Stimulated activated CD4-positive, alpha-beta T cell treated with anti-CD3 and anti-CD28 coated beads, Interleukin-1b, Interleukin-23, amount 100 ng/mL, for 4 hours (primary cell): Measurements from ENCODE around the gene SMYD1.

Experiments
- DNase-seq, 2 donors: peaks; one replicate each; pipeline ENCODE4 v3.0.0-alpha.2; 2020; ENCODE audit warnings: low read depth in 2 of 2

SMYD1 gene

GRCh38 chr2:88055371-88056128 lies 12.1 kb upstream of the SMYD1 start, which contains the start of gene KRCC1:
TSS of gene KRCC1 (minus strand) at chr2:88055783. CDS start at chr2:88028563, 27,220 bp downstream.
- peak; percentile 88 to 89 for DNase-seq

DNA sequence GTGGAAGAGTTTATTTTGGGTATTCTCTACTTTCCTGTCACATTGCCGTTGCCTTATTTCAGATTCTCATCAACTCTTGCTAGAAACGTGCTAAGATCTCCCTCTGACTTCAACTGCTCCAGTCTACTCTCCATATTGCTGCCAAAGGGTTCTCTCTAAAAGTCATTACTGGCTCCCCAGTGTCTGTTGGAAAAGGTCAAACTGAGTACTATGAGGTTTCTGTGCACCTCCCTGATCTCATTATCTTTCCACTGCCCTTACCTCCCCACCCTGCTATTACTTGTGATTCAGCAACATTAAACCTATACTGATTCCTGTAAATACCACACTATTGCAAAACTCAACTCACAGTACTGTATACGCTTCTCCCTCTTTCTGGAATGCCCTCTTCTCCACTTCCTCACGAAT lies 10.2 kb upstream of the SMYD1 start:
- DNase-seq, result no peak

DNA sequence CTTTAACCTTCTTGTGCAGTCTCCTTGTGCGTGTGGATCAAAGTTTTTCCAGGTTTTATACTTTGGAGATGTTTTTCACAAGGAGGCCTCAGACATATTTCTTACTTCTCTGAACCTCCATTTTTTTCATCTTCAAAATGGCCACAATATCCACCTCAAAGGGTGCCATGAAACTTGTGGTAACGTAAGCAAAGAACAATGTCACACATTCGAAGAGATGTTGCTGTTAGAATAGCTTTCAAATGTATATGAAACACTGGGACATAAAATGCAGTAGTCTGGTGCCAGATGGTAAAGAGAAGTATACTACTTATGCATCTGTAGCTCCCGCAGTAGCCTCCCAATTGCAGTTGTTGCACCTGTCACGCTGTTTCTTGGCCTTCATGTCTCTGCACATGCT lies 9.4 kb upstream of the SMYD1 start:
- no peak for DNase-seq

GRCh38 chr2:88059979-88060906 lies 7.4 kb upstream of the SMYD1 start:
- peak in 1 of 2 donors; percentile 28 for DNase-seq

DNA sequence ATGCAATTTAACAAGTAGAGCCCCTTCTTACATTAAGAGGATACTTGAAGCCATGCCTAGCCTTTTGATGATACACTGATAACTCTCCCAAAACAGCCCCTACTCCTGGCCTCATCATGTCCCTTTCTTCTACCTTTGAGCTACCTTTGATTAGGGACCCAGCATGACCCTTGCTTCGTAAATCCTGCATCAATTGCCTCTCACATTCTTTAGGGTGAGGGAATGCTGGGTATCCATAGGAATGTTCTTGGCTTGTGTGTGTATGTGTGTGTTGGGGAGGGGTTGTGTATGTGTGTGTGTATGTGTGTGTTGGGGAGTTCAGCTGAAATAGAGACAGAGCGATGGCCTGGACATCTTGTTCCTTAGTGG lies 6.7 kb upstream of the SMYD1 start:
- DNase-seq, result no peak

GRCh38 chr2:88061295-88061694 lies 6.3 kb upstream of the SMYD1 start:
- no peak for DNase-seq

DNA sequence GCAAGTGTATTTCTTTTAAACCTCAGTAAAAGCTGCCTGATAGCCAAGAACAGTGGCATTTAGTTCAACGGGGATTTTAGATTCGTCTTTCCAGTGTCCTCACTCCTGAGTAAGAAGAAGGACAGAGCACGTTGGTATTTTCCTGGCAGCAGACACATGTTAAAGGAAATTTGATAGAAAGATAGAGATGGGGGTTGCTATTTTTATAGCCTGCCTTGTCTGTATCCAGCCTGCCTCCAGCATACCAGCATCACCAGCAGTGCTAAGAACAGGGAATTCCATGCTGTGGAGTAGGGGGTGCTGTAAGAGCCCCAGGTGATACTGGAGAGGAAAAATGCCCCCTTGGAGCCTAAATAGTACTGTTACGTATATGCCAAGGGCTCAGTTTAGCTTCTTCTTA lies 1.1 kb upstream of the SMYD1 start:
- DNase-seq, result no peak

DNA sequence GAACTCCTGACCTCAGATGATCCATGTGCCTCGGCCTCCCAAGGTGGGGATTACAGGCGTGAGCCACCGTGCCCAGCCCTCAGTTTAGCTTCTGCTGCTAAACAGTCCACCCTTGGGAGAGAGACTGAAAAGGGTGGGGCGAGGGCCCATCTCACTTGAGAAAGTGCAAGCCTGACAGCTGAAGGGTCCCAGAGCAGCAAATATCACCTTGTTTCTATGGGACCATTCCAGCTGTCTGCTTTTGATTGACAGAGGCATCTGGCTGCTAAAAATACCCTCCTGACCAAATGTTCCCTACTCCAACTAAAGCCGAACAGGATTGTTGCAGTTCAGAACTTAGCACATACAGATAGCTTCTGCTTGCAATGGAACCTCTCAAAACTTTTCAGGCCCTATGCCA lies 436 bp upstream of the SMYD1 start:
- DNase-seq, result no peak

DNA sequence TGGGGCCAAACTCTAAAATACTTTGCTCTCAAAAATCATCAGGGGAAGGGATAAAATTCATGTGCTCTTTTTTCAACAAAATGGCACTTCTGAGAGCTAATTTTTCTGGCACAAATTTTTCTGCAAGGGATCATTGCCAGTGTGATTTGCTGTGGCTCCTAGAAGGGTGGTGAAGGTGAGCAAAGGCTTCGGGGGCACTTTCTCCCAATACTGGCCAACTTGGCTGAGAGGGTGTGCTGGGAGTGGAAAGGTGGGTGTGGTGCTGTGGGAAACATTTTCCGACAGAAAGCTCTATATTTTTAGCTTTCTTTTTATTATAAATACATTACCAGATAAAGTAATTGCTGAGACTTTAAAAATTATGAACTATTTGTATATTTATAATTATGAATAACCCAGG lies 419 bp downstream of the SMYD1 start:
- DNase-seq, result no peak

DNA sequence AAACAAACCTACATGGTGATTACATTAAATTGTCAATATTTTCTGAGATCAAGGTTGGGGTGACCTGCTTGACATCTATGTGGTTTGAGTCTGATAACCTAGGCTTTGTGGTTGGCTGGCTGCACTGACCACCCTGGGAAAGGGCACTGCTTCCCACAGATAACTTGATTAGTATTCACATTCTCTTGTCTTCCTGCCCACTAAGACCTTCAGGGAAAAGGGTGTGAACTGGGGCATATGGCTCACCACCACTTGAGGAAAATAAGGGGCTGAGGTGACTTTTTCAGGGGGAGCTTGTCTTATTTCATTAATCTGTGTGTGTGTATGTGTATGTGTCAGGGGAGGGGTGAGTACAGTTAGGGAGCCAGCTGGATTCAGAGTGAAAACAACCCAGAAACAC lies 1.5 kb downstream of the SMYD1 start:
- no peak for DNase-seq

GRCh38 chr2:88070055-88070454 lies 2.4 kb downstream of the SMYD1 start:
- no peak for DNase-seq

GRCh38 chr2:88071365-88071764 lies 3.7 kb downstream of the SMYD1 start:
- no peak for DNase-seq

- DNase-seq, result no peak
Observed at GRCh38 chr2:88074150-88074549, 6.5 kb downstream of the SMYD1 start.

DNA sequence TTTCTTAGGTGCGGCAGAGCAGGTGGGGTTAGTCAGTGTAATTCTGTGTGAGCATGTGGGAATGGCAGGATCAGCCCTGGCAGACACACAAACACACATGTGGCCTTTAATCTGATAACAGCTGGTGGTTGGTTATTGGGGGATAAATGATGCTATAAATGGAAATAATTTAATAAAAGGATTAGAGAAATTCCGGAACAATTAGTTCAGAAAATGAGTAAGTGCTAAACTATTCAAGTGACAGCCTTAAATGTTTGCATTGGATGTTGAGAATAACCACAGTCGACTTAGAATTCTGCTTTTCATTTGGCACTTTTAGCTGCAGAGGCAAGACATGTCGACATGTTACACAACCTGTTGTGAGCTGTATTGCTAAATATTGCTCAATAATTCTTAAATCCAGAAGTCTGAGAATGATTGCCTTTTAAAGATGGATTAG lies 7.2 kb downstream of the SMYD1 start:
- DNase-seq, result no peak

- DNase-seq, result no peak
Observed at GRCh38 chr2:88077080-88077479, 9.5 kb downstream of the SMYD1 start.

DNA sequence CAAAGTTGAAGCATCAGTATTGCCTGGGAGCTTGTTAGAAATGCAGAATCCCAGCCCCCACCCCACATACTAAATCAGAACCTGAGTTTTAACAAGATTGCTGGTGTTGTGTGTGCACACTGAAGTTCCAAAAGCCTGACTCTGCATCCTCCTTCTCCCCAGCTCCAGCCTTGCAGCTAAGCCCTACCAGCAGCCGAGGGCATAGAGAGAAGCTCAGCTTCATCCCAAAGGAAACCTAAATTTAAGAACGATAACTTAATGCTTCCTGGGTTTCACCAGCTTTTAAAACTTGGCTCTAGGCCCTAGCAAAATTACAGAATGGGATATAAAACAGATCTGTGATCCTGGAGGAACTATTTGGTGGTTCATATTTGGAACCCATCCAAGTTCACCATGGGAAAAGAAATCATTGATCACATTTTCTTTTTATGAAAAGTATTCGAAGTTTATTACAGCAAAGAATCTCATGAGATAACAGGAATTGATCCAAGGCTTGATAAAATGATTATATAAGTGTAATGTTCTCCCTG lies 11.1 kb downstream of the SMYD1 start:
- DNase-seq, result no peak

DNA sequence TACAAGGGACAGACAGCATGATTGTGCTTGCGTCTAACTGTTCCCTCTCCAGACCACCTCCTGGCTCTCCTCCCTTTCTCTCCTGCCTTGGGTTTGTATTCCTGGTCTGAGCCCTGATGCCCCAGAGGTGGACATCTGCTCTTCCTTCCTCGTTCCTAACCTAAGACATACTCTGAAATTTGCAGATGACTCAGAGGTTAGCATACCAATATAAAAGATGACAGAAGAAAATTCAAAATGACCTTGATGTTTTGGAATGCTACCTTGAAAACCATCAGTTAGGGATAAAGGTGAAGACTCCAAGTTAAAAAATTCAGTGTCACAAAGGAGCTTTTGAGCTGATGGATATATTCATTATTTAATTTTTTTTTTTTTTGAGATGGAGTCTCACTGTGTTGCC lies 12.9 kb downstream of the SMYD1 start:
- no peak for DNase-seq

GRCh38 chr2:88081924-88082608 lies 14.4 kb downstream of the SMYD1 start:
- DNase-seq, result no peak

- DNase-seq, result no peak
Observed at GRCh38 chr2:88082781-88083180, 15.2 kb downstream of the SMYD1 start.

DNA sequence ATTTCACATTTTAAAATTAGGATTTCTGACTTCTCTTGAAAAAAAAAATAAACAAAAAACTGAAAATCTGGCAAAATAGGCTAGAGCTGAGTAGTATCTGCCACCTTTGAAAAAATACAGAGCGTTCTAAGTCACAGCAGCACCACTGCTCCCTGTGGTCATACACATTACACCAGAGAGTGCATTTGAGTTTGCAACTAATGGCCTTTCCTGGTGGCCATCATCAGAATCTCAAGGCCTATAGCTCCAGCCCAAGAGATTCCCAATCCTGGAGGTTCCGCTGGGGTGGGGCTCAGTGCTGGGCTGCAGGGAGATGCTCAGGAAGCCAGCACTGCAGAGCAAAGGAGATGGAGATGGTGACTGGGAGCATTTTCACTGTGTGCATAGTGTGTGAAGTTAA lies 17.5 kb downstream of the SMYD1 start:
- DNase-seq, result no peak

DNA sequence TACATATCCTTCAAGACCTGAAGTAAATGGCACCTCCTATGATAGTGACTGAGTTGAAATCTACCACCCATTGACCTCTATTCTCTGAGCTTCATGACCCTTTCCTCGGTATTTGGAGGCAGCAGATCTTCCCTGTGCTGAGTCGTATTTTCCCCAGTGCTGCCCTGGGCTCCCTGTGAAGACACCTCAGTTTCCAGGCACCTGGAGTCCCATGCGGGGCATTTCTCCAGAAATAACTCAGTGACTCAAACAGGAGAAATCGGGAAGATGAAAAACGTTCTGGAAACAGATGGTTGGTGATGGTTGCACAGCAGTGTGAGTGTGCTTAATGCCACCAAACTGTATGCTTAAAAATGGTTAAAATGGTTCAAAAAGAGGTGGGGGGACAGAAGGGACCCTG lies 18.0 kb downstream of the SMYD1 start:
- no peak for DNase-seq

GRCh38 chr2:88086401-88086800 lies 18.8 kb downstream of the SMYD1 start:
- no peak for DNase-seq
